Upper lobe of right lung (tissue), 1 donor: Measurements from ENCODE around the gene HPCAL4. TPM values are rescaled to one million over a fixed set of nuclear protein-coding genes. Genes with fewer than 3 reads are reported as not detected.

Experiments
- ATAC-seq: fragments of 200-7000 bp; cut with Tn5 transposase; one replicate; pipeline ENCODE4 v1.9.1; 2020; ENCODE audit warnings: mild to moderate bottlenecking, moderate library complexity
- DNase-seq: peaks from one replicate; pipeline ENCODE4 v3.0.0-alpha.2; 2020
- H3K27ac ChIP-seq: fragments of 200-600 bp; one replicate; pipeline ENCODE4 v1.8.0; 2022
- H3K27me3 ChIP-seq: fragments of 200-600 bp; one replicate; pipeline ENCODE4 v1.8.0; 2022; ENCODE audit warnings: mild to moderate bottlenecking
- H3K36me3 ChIP-seq: fragments of 200-600 bp; one replicate; pipeline ENCODE4 v1.8.0; 2022
- H3K4me1 ChIP-seq: fragments of 200-600 bp; one replicate; pipeline ENCODE4 v1.8.0; 2022
- H3K4me3 ChIP-seq: fragments of 200-600 bp; one replicate; pipeline ENCODE4 v1.8.0; 2022; ENCODE audit warnings: mild to moderate bottlenecking
- H3K9me3 ChIP-seq: fragments of 200-600 bp; one replicate; pipeline ENCODE4 v1.8.0; 2022
- CTCF ChIP-seq: fragments of 200-600 bp; IDR thresholded peaks from one replicate; pipeline ENCODE4 v1.8.0; 2022; ENCODE audit warnings: antibody characterized with exemption
- intact Hi-C: fragments of 100-400 bp; cut with DNase I; formaldehyde crosslinking; loops from one replicate; pipeline ENCODE4 v1.11.0; 2022
- total RNA-seq: library from RNA; stranded (reverse); fragmentation: NEBNext Ultra II Directional; extraction: Animal tissue kit (Norgen Biotek cat#: 25700); gene quantifications from one replicate; pipeline ENCODE4 v1.2.1, GENCODE V29; 2021
- donor health status: DM: no; HTN: yes; CAD: no; lungs with severe emphysema.

The HPCAL4 gene
- total RNA-seq, 1 donor from 2014 or later = 0.09 TPM

GRCh38 chr1:39681999-39682398 lies 9.2 kb downstream of the HPCAL4 start:
- DNase-seq = no peak
- intact Hi-C loops = no loop called here
- no peaks in the 10 kb centered on the region for H3K9me3 ChIP-seq
- no peak for TF ChIP-seq CTCF
- peaks cover 4% of the 10 kb centered on the region for H3K4me1 ChIP-seq
- no peaks in the 10 kb centered on the region for H3K36me3 ChIP-seq
- no peak overlapping the region for H3K4me3 ChIP-seq
- peaks cover 20% of the 10 kb centered on the region for H3K27me3 ChIP-seq
- H3K27ac ChIP-seq = no peak overlapping the region
- ATAC-seq = no peak

GRCh38 chr1:39681294-39681693 lies 9.9 kb downstream of the HPCAL4 start:
- no peaks in the 10 kb centered on the region for H3K36me3 ChIP-seq
- H3K27me3 ChIP-seq = peaks cover 20% of the 10 kb centered on the region
- no peak overlapping the region for H3K27ac ChIP-seq
- intact Hi-C loops = no loop called here
- no peak for ATAC-seq
- TF ChIP-seq CTCF = no peak
- H3K9me3 ChIP-seq = no peaks in the 10 kb centered on the region
- H3K4me1 ChIP-seq = peaks cover 4% of the 10 kb centered on the region
- H3K4me3 ChIP-seq = no peak overlapping the region
- no peak for DNase-seq

GRCh38 chr1:39680751-39681150 lies 10.5 kb downstream of the HPCAL4 start:
- no peaks in the 10 kb centered on the region for H3K36me3 ChIP-seq
- peaks cover 20% of the 10 kb centered on the region for H3K27me3 ChIP-seq
- no peak overlapping the region for H3K27ac ChIP-seq
- intact Hi-C loops = no loop called here
- no peak overlapping the region for H3K4me3 ChIP-seq
- DNase-seq (no peak), ATAC-seq (no peak)
- TF ChIP-seq CTCF = no peak
- H3K4me1 ChIP-seq = peaks cover 4% of the 10 kb centered on the region
- H3K9me3 ChIP-seq = no peaks in the 10 kb centered on the region

GRCh38 chr1:39679821-39680220 lies 11.4 kb downstream of the HPCAL4 start:
- ATAC-seq = no peak
- Histone ChIP-seq H3K4me1 (peaks cover 4% of the 10 kb centered on the region), H3K36me3 (no peaks in the 10 kb centered on the region), H3K27me3 (peaks cover 19% of the 10 kb centered on the region), H3K27ac (no peak overlapping the region), H3K4me3 (no peak overlapping the region), H3K9me3 (no peaks in the 10 kb centered on the region)
- intact Hi-C loops = no loop called here
- TF ChIP-seq CTCF = no peak
- DNase-seq = no peak

GRCh38 chr1:39678889-39679288 lies 12.3 kb downstream of the HPCAL4 start:
- intact Hi-C loops = no loop called here
- Histone ChIP-seq H3K4me1 (peaks cover 3% of the 10 kb centered on the region), H3K4me3 (no peak overlapping the region), H3K36me3 (no peaks in the 10 kb centered on the region), H3K9me3 (no peaks in the 10 kb centered on the region), H3K27me3 (peaks cover 10% of the 10 kb centered on the region), H3K27ac (no peak overlapping the region)
- no peak for TF ChIP-seq CTCF
- DNase-seq = no peak
- no peak for ATAC-seq

GRCh38 chr1:39677645-39678044 lies 13.6 kb downstream of the HPCAL4 start:
- DNase-seq (no peak), ATAC-seq (no peak)
- Histone ChIP-seq H3K4me1 (no peaks in the 10 kb centered on the region), H3K9me3 (no peaks in the 10 kb centered on the region), H3K4me3 (no peak overlapping the region), H3K36me3 (no peaks in the 10 kb centered on the region), H3K27ac (no peak overlapping the region), H3K27me3 (no peaks in the 10 kb centered on the region)
- intact Hi-C loops = no loop called here
- TF ChIP-seq CTCF = no peak
